ENCODE data around the gene FADS6.
"Not testable (repeated sequence)": the region's sequence is repeated elsewhere in the genome, so short reads cannot be mapped to it uniquely, and the experiment has no call there.

The FADS6 gene

GRCh38 chr17:74920642-74921025 is 27.2 kb upstream of the FADS6 start:
- no peak for DNase-seq

- no peak for DNase-seq
Observed at GRCh38 chr17:74920306-74920620, 26.8 kb upstream of the FADS6 start.

DNA sequence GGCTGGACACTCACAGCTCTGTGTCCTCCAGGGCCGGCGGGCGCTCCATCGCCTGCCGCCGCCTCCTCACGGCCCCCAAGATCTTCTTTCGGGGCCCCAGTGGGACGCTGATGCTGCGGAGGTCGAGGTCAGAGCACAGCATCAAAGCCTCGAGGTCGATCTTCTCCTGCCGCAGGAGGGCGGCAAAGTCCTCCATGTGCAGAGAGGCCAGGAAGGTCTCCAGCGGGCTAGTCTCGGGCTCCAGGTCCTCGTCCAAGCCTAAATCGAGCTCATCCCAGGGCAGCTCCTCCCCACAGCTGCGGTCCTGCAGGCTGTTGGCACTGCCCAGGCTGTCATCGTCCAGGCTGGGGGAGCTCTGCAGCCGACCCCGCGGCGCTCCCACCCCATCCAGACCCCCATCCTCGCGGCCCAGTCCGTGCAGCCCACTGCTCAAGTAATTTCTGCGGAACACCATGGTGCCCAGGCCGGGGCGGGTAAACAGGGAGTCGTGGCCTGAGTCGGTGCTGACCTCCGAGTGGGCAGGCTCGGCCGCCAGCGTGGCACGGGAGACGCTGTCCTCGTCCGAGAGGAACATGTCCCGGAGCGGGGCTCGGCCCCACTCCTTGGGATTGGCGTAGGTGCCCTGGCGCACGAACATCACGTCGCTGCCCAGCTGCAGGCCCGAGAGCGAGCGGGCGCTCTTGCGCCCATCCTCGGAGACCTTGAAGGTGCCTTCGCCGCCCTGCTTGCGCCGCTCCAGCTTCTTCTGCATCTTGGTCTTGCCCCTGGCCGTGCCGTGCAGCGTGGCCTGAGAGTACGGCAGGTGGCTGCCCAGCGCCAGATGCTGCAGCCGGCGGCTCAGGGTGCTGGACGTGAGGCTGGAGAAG is 26.2 kb upstream of the FADS6 start:
- no peak for DNase-seq

DNA sequence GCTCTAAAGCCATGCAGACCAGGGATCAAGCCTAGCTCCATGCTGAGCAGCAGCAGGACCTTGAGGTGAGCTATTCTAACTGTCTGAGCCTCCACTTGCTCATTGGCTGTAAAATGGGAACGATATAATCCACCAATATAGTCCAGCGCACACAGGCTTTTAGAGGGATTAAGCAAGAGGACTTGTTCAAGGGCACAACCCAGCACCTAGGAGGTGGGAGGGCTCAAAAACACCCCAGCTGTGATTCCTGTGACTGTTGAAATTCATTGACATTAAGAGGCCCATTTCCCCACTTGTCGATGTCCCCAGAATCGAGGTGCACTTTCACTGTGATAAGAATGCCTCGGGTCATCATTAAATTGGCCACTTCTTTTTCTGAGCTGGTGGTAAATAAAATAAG is 25.5 kb upstream of the FADS6 start:
- no peak for DNase-seq

DNA sequence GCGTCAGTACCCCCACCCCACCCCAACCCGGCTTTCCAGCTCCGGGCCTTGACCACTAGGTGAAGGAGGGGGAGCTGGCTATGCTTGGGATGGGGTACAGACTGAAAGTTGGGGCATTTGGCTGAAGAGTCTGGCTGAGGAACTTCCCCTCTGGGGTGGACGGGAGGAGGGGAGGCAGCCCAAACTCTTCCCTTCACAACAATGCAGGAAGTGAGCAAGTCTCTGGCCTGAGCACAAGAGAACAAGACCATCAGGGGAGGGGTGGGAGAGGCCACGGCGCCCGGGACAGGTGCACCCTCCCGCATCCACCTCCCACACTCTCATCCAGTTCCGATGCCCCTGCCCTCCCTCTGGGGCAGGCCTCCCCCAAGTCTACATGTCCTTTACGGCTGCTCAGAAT is 24.0 kb upstream of the FADS6 start:
- DNase-seq, result no peak

DNA sequence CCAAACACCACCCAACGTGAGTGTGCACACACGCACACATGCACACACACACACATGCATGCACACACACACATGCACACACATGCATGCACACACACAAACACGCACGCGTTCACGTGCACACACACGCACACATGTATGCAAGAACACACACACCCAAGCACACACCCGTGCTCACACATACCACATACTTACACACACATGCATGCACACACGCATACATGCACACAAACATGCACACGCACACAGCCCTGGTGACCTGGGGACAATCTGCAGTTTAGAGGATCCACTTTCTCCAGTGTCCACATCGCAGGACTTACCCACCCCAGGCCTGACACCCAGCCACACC is 23.4 kb upstream of the FADS6 start:
- no peak for DNase-seq

- DNase-seq, result no peak
Observed at GRCh38 chr17:74916136-74916850, 22.9 kb upstream of the FADS6 start.

- DNase-seq, result not testable (repeated sequence)
Observed at GRCh38 chr17:74911423-74911822, 18.0 kb upstream of the FADS6 start.

DNA sequence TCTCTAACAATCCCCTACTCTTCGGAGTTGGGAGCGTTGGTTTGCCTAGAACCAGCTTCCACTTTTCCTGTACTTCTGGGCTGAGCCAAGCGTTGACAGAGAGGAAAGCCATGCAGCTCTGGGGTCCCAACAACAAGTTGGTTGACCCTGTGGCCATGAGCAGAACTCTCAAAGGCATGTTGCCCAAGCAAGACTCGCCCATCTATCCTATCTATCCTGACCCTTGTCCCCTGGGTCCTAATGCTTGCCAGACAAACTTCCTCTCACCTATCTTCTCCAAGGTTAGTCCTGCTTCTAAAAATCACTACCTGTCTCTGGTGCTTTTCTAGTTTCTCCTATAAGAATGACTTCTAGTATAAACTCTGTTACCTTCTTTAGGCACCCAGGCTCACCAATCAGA is 15.7 kb upstream of the FADS6 start:
- DNase-seq, result not testable (repeated sequence)

GRCh38 chr17:74907012-74907411 is 13.6 kb upstream of the FADS6 start:
- no peak for DNase-seq

- not testable (repeated sequence) for DNase-seq
Observed at GRCh38 chr17:74906214-74906793, 12.9 kb upstream of the FADS6 start.

DNA sequence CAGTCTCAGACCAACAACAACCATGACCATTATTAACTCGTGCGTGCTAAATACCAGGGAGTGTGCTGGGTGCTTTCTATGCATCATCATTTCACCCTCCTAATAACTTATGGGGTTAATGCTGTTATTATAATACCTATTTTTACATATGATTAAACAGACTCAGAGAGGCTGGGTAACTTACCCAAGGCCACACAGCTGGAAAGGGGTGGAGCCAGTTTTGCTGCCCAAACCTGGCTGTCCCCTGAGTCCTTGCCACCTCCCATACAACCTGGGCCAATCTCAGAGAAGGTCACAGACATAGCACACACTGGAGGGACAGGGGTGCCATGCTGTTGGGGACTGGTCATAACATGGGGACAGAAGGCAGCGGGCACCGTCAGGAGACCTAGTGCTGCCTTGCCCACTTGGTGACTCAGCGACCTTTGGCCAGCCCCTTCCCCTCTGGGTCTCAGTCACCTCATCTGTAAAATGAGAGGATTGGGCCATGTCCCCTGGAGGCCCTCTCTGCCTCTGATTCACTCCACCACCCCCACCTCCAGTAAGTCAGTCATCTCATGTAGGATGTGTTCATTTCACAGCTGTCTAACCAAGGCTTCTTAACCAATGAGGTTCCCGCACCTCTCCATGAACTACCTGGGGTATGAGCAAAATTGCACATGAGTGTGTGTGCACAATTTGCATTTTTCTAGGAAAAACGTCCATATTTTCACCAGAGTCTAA is 11.4 kb upstream of the FADS6 start:
- no peak for DNase-seq

GRCh38 chr17:74903671-74904070 is 10.2 kb upstream of the FADS6 start:
- DNase-seq, result no peak

- DNase-seq, result no peak
Observed at GRCh38 chr17:74903034-74903433, 9.6 kb upstream of the FADS6 start.

- no peak for DNase-seq
Observed at GRCh38 chr17:74901353-74902135, 8.1 kb upstream of the FADS6 start.

- no peak for DNase-seq
Observed at GRCh38 chr17:74900208-74900607, 6.8 kb upstream of the FADS6 start.

DNA sequence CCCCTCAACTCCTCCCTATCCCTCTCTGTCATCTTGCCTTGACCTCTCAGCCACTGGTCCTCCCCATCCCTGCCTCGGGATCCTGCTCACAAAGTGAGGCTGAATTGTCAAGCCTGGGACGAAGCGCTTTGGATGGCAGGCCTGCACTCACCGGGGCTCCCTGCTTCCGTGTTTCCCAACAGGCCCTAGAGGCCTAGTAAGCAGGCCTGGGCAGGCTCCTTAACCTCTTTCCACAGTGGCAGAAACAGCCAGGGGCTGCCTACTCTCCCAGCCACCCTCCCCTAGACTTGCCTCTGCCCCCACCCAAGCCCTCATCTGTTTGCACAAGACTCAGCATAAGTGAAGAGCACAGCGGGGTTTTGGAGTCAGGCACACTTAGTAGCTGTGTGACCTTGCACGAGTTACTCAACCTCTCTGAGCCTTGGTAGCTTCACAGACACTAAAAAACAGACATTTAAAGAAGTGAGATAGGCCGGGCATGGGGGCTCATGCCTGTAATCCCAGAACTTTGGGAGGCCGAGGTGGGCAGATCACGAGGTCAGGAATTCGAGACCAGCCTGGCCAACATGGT is 5.0 kb upstream of the FADS6 start:
- no peak for DNase-seq

DNA sequence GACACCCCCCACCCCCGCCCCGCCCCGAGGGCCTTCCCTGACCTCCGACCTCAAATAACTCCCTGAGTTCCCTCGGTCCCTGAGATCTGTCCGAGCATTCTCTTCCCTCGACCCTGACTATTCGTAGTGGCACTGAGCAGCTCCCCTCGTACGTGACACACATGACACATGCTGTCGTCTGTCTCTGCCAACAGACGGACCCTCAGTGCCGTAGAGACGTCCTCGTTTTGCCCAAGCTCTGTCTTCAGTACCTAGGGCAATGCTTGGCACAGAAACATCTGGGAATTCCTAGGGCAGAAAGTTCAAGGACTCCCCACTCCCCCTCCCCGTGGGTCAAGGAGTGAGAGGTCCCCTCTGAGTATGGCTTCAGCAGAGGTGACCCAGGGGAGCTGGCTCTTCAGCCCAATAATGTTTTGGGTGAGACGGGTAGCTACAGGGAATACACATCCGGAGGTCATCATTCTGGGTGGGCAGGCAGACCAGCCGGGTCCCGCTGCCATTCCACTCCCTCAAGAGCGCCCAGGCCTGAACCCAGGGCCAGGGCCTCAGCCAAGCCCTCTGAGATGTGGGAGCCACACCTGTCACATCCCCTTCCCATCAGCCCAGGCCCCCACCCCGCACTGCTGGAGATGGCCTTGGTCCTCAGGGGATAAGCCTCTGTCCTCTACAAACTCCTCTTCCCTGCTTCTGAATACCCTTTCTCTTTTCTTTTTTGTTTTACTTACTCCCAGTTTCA is 671 bp upstream of the FADS6 start:
- DNase-seq, result no peak

- DNase-seq, result no peak
Observed at GRCh38 chr17:74892013-74892841, 1.2 kb downstream of the FADS6 start.

DNA sequence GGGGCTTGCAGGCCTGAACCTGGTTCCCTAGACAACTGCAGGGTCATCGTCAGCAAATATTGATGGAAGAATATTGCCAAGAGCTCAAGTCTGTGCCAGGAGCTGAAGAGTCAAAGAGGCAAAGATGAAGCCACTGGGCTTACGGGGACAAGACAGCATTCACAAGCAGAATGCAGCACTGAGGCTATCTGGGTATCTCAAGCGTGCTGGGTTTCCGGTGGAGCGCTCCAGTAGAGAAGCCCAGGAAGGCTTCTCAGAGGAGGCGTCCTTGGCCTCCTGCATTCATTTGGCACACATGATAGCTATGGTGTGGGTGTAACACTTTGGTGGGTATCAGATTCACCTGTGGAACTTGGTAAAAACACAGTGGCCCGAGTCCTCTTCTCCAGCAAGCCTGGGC is 2.9 kb downstream of the FADS6 start:
- no peak for DNase-seq

DNA sequence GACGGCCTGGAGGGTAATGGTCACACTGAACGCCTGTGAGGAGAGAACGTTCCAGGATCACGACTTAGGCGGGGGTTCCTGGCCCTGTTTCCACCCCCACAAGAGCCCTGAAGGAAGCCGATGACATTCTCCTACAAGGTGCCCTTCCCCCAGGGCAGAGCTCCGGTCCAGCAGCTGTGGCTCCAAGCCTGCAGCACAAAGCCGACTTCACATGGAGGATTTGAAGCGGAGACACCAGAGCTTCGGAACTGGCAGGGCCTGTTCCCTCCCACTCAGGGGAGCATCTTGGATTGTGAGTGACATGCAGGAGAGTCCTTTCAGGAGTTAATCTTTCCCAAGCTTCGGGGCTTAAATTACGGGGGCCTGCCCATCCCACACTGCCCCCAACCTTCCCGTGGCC is 5.0 kb downstream of the FADS6 start:
- no peak for DNase-seq

Measured in KG1 (cell line).